Neuronal stem cell (in vitro differentiated cells): ENCODE results near the gene FANK1.
"Not testable (repeated sequence)": the region's sequence is repeated elsewhere in the genome, so short reads cannot be mapped to it uniquely, and the experiment has no call there.

Experiments used
- DNase-seq: peaks from one replicate; pipeline ENCODE4 v3.0.0-alpha.2; 2013; ENCODE audit warnings: low spot score
- H2AFZ ChIP-seq: one replicate; pipeline ENCODE4 v1.6.1; 2013; ENCODE audit warnings: mild to moderate bottlenecking, low read length, inconsistent platforms
- H2AK5ac ChIP-seq: 2 replicates; pipeline ENCODE4 v1.6.1; 2013; ENCODE audit warnings: low read depth, mild to moderate bottlenecking, inconsistent platforms, low read length, moderate library complexity, mixed read lengths
- H2BK120ac ChIP-seq: 2 replicates; pipeline ENCODE4 v1.6.1; 2013; ENCODE audit warnings: low read depth, mild to moderate bottlenecking, inconsistent platforms, low read length, moderate library complexity, mixed read lengths
- H2BK12ac ChIP-seq: one replicate; pipeline ENCODE4 v1.6.1; 2013; ENCODE audit warnings: low read length, inconsistent platforms
- H2BK15ac ChIP-seq: 2 replicates; pipeline ENCODE4 v1.6.1; 2013; ENCODE audit warnings: mild to moderate bottlenecking, low read length, inconsistent platforms, mixed read lengths
- H2BK5ac ChIP-seq: one replicate; pipeline ENCODE4 v1.6.1; 2013; ENCODE audit warnings: inconsistent platforms, mild to moderate bottlenecking, low read length, moderate library complexity
- H3K14ac ChIP-seq: one replicate; pipeline ENCODE4 v1.6.1; 2013; ENCODE audit warnings: low read length, inconsistent platforms
- H3K18ac ChIP-seq: 2 replicates; pipeline ENCODE4 v1.6.1; 2013; ENCODE audit warnings: low read length, inconsistent platforms
- H3K23ac ChIP-seq: 2 replicates; pipeline ENCODE4 v1.6.1; 2013; ENCODE audit warnings: low read depth, mild to moderate bottlenecking, mixed read lengths, low read length, inconsistent platforms; ENCODE audit not compliant: poor library complexity
- H3K27ac ChIP-seq: replicated peaks from 3 replicates; pipeline ENCODE4 v1.5.1; 2013; ENCODE audit warnings: low read length, inconsistent platforms
- H3K27me3 ChIP-seq, 3 experiments: 2 replicates each; pipeline ENCODE4 v1.6.1; 2013; ENCODE audit warnings: low read length in 3 of 3, mild to moderate bottlenecking in 2 of 3, inconsistent platforms in 1 of 3, low read depth in 1 of 3, mixed read lengths in 1 of 3, moderate library complexity in 1 of 3; ENCODE audit not compliant: control insufficient read depth in 3 of 3, insufficient read depth in 3 of 3
- H3K36me3 ChIP-seq, 2 donors: replicated peaks in 1 of 2; 2 replicates each; pipeline ENCODE4 v1.6.1; 2013; ENCODE audit warnings: low read length in 2 of 2; ENCODE audit not compliant: control insufficient read depth in 2 of 2, insufficient read depth in 2 of 2
- H3K4ac ChIP-seq: 2 replicates; pipeline ENCODE4 v1.6.1; 2013; ENCODE audit warnings: inconsistent platforms, mild to moderate bottlenecking, low read length, moderate library complexity
- H3K4me1 ChIP-seq, 2 donors: 1 replicate in 1 of 2; 2 replicates in 1 of 2; pipeline ENCODE4 v1.6.1; 2013; ENCODE audit warnings: low read length in 2 of 2, low read depth in 1 of 2; ENCODE audit not compliant: control insufficient read depth in 2 of 2, insufficient read depth in 1 of 2
- H3K4me2 ChIP-seq: one replicate; pipeline ENCODE4 v1.6.1; 2013; ENCODE audit warnings: mild to moderate bottlenecking, low read length, inconsistent platforms; ENCODE audit not compliant: insufficient read depth, poor library complexity, severe bottlenecking
- H3K4me3 ChIP-seq, 2 donors: 2 replicates each; pipeline ENCODE4 v1.5.1; 2013; ENCODE audit warnings: low read length in 2 of 2, mild to moderate bottlenecking in 2 of 2, inconsistent platforms in 1 of 2, moderate library complexity in 1 of 2
- H3K79me1 ChIP-seq: one replicate; pipeline ENCODE4 v1.6.1; 2013; ENCODE audit warnings: low read depth, mild to moderate bottlenecking, inconsistent platforms, low read length, moderate library complexity
- H3K9ac ChIP-seq: one replicate; pipeline ENCODE4 v1.6.1; 2013; ENCODE audit warnings: mild to moderate bottlenecking, low read depth, low read length, inconsistent platforms; ENCODE audit not compliant: poor library complexity
- H3K9me3 ChIP-seq, 2 donors: replicated peaks in 1 of 2; 2 replicates each; pipeline versions ENCODE3 to v1.6.1; 2013; ENCODE audit warnings: low read length in 2 of 2, mild to moderate bottlenecking in 2 of 2, inconsistent platforms in 1 of 2, low read depth in 1 of 2, mixed read lengths in 1 of 2, moderate library complexity in 1 of 2; ENCODE audit not compliant: control insufficient read depth in 2 of 2, insufficient read depth in 1 of 2
- H4K8ac ChIP-seq: one replicate; pipeline ENCODE4 v1.6.1; 2013; ENCODE audit warnings: low read depth, mild to moderate bottlenecking, inconsistent platforms, low read length, moderate library complexity
- H4K91ac ChIP-seq: one replicate; pipeline ENCODE4 v1.6.1; 2013; ENCODE audit warnings: low read length, low read depth, mild to moderate bottlenecking, inconsistent platforms; ENCODE audit not compliant: poor library complexity
- WGBS, 2 donors: extraction: QIAGEN DNeasy Blood & Tissue Kit; methylation state at CpG; one replicate each; pipeline ENCODE4 v1.1.7; 2013; ENCODE audit warnings: missing lambda C conversion rate in 2 of 2, mixed read lengths in 1 of 2; ENCODE audit not compliant: insufficient read length in 2 of 2, insufficient replicate concordance in 1 of 2; ENCODE audit errors: extremely low coverage in 2 of 2; 5-methylcytosine and 5-hydroxymethylcytosine counted together

FANK1 gene

DNA sequence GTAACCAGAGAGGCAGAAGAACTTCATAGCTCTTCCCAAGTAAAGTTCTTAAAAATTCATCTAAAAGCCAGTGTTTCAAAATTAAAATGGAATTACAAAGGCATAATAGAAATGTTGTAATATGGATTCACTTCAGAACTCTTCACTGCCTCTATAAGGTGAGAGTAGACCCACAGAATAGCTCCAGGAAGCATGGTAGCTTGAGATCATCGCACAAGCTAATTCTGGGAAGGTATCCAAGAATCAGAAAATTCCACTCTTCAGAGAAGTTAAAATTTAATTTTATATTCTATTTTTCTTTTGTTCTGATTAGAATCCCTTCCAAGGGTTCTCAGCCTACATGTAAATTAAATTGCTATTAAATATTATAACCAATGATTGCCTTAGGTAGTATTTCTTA, 13.8 kb upstream of the FANK1 start:
- Histone ChIP-seq H3K4me1 (peaks cover 7 to 11% of the 10 kb centered on the region in 2 donors), H3K79me1 (peaks cover 2% of the 10 kb centered on the region), H2AK5ac (no peak overlapping the region), H2BK120ac (no peak overlapping the region), H3K14ac (no peak overlapping the region), H2AFZ (no peak overlapping the region), H3K4me3 (no peak overlapping the region), H2BK15ac (no peak overlapping the region), H2BK12ac (no peak overlapping the region), H3K4ac (no peak overlapping the region), H3K9me3 (peaks cover 0 to 8% of the 10 kb centered on the region in 2 donors), H3K4me2 (no peak overlapping the region), H3K27me3 (no peaks in the 10 kb centered on the region), H4K8ac (no peak overlapping the region), H3K9ac (no peak overlapping the region), H2BK5ac (no peak overlapping the region), H4K91ac (no peak overlapping the region), H3K23ac (no peak overlapping the region), H3K27ac (no peak overlapping the region), H3K18ac (no peak overlapping the region), H3K36me3 (peaks cover 0 to 30% of the 10 kb centered on the region in 2 donors)
- DNase-seq, result no peak
- no CpG with 5 or more reads among the region's 1 CpG for WGBS, 2 donors

DNA sequence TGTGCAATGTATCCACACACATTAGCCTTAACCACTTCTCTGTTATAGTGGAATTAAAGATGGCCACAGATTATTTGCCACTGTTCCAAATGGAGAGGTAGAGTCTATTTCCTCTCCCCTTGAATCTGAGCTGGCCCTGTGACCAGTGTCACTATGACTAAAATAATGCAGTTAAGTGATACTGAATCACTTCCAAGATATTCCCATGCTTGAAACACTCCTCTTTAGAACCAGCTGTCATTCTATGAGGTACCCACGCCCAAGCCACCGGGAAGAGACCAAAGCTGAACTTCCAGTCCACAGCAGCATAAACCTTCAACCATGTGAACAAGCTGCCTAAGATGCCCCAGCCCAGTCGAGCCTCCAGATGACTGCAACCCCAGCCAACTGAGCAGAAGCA, 13.2 kb upstream of the FANK1 start:
- H3K18ac ChIP-seq, result no peak overlapping the region
- H2BK5ac ChIP-seq, result no peak overlapping the region
- H2BK12ac ChIP-seq, result no peak overlapping the region
- H3K36me3 ChIP-seq, result peaks cover 0 to 24% of the 10 kb centered on the region in 2 donors
- H3K23ac ChIP-seq, result no peak overlapping the region
- no peak overlapping the region for H2AK5ac ChIP-seq
- peaks cover 0 to 3% of the 10 kb centered on the region in 2 donors for H3K9me3 ChIP-seq
- no peak overlapping the region for H2AFZ ChIP-seq
- no peak overlapping the region for H3K4ac ChIP-seq
- H3K14ac ChIP-seq, result no peak overlapping the region
- no peak overlapping the region for H3K9ac ChIP-seq
- no peak overlapping the region for H2BK15ac ChIP-seq
- peaks cover 7 to 11% of the 10 kb centered on the region in 2 donors for H3K4me1 ChIP-seq
- peaks cover 2% of the 10 kb centered on the region for H3K79me1 ChIP-seq
- H3K4me3 ChIP-seq, result no peak overlapping the region
- no peak overlapping the region for H2BK120ac ChIP-seq
- H4K91ac ChIP-seq, result no peak overlapping the region
- no peaks in the 10 kb centered on the region for H3K27me3 ChIP-seq
- WGBS, 2 donors, result no CpG with 5 or more reads among the region's 3 CpGs
- no peak for DNase-seq
- no peak overlapping the region for H3K4me2 ChIP-seq
- no peak overlapping the region for H4K8ac ChIP-seq
- H3K27ac ChIP-seq, result no peak overlapping the region

DNA sequence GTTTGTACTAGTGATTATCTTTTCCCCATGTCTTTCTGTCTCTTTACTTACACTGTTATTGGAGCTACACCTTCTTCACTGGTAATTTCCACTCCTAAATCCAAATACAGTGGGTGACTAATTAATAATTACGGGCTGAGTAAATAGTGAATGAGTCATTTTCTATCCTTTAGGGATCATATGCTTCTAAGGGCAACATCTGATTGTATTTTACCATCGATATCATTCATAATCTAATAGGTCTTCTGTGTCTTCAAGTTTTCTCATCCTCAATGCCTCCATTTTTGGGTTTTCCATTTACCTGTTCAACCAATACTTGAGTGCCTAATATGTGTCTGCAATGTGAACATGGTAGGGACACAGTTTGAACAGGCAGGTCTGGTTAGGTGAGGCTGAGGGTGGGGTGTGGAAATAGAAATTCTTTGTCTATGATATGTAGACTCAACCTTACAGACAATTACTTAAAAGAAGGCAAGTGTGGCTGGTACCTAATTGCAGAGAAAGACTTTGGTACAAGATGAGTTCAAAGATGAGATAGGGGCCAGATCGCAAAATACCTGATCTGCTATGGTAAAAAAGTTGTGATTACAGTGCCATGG, 9.4 kb upstream of the FANK1 start:
- Histone ChIP-seq H3K4me2 (no peak overlapping the region), H3K23ac (no peak overlapping the region), H3K27ac (no peak overlapping the region), H2BK120ac (no peak overlapping the region), H3K9me3 (no peaks in the 10 kb centered on the region), H3K27me3 (no peaks in the 10 kb centered on the region), H3K9ac (no peak overlapping the region), H3K18ac (no peak overlapping the region), H3K36me3 (peaks cover 0 to 16% of the 10 kb centered on the region in 2 donors), H4K91ac (no peak overlapping the region), H2AK5ac (no peak overlapping the region), H2AFZ (no peak overlapping the region), H2BK5ac (no peak overlapping the region), H3K4me3 (no peak overlapping the region), H2BK15ac (no peak overlapping the region), H3K79me1 (peaks cover 2% of the 10 kb centered on the region), H3K4ac (no peak overlapping the region), H2BK12ac (no peak overlapping the region), H4K8ac (no peak overlapping the region), H3K4me1 (peaks cover under 1 to 1% of the 10 kb centered on the region in 2 donors), H3K14ac (no peak overlapping the region)
- DNase-seq, result no peak
- WGBS, 2 donors, result no CpG with 5 or more reads among the region's 3 CpGs

GRCh38 chr10:125889441-125889840, 6.9 kb upstream of the FANK1 start:
- not testable (repeated sequence) for H3K4me2 ChIP-seq, H2AFZ ChIP-seq, H4K91ac ChIP-seq, H2BK120ac ChIP-seq, H3K4me1 ChIP-seq, H3K9ac ChIP-seq, H4K8ac ChIP-seq, H3K79me1 ChIP-seq, H3K14ac ChIP-seq, DNase-seq, H3K23ac ChIP-seq, H3K27me3 ChIP-seq, H3K4me3 ChIP-seq, H2BK12ac ChIP-seq, H3K36me3 ChIP-seq, H3K18ac ChIP-seq, H3K4ac ChIP-seq, H2BK5ac ChIP-seq, H2BK15ac ChIP-seq, H3K27ac ChIP-seq, H2AK5ac ChIP-seq, H3K9me3 ChIP-seq
- no CpG with 5 or more reads among the region's 4 CpGs for WGBS, 2 donors
